HCT116 (cell line): Measurements from ENCODE around the gene ITPR1. TPM values are rescaled to one million over a fixed set of nuclear protein-coding genes. Genes with fewer than 3 reads are reported as not detected.

ENCODE experiments used
- ATAC-seq: fragments of 200-7000 bp; cut with Tn5 transposase; 2 replicates; pipeline ENCODE4 v1.9.1; 2020; ENCODE audit warnings: mild to moderate bottlenecking, moderate library complexity
- BruUV-seq: library from RNA; stranded (reverse); fragments of 400-500 nt; replicated peaks from 2 replicates; lab custom pipeline; 2021; lab: Mats Ljungman, UMichigan
- CTCF ChIA-PET: fragments of 300-600 bp; sonication (Branson Sonifier 250); formaldehyde crosslinking; loops from one replicate; lab custom pipeline; 2021; ENCODE audit warnings: antibody characterized with exemption; lab: Charles Lee
- POLR2A ChIA-PET: fragments of 300-600, 350-600 bp; sonication (Branson Sonifier 250); formaldehyde crosslinking; loops from one replicate; lab custom pipeline; 2021; ENCODE audit warnings: antibody characterized with exemption; lab: Charles Lee
- RAD21 ChIA-PET, 2 experiments: fragments of 300-600 bp; sonication (Branson Sonifier 250); formaldehyde crosslinking; loops; one replicate each; lab custom pipeline; 2023; ENCODE audit warnings: low total read pairs in 2 of 2; ENCODE audit not compliant: uncharacterized antibody in 2 of 2, unreplicated experiment in 2 of 2, low non-redundant PET in 1 of 2; lab: Charles Lee
- DNase-seq: peaks from one replicate; pipeline ENCODE4 v3.0.0-alpha.2; 2010; ENCODE audit warnings: low read depth, low spot score
- H2AFZ ChIP-seq: fragments of 200-600 bp; shearing (Covaris generic), sonication (generic); 2 replicates; pipeline ENCODE4 v1.6.1; 2017; ENCODE audit warnings: low read depth, mixed run types, mixed read lengths, antibody characterized with exemption, low read length; ENCODE audit not compliant: poor library complexity, severe bottlenecking
- H3K27ac ChIP-seq: 2 replicates; pipeline ENCODE4 v1.5.1; 2012; ENCODE audit warnings: low read depth, low read length
- H3K27me3 ChIP-seq: fragments of 200-600 bp; sonication (generic); 2 replicates; pipeline ENCODE4 v1.6.1; 2016; ENCODE audit warnings: mixed run types, low read length, mixed read lengths; ENCODE audit not compliant: insufficient read depth
- H3K36me3 ChIP-seq, 2 experiments: fragments of 200-500 bp in 1 of 2; fragments of 200-600 bp in 1 of 2; sonication (Bioruptor generic) in 1 of 2; sonication (generic) in 1 of 2; 2 replicates each; pipeline versions ENCODE4 v1.5.1 to v1.6.1; 2014 to 2016; ENCODE audit warnings: low read length in 2 of 2, inconsistent platforms in 1 of 2, mixed read lengths in 1 of 2, mixed run types in 1 of 2; ENCODE audit not compliant: insufficient read depth in 2 of 2, control insufficient read depth in 1 of 2
- H3K4me1 ChIP-seq, 2 experiments: fragments of 200-600 bp in 1 of 2; sonication (generic) in 1 of 2; 2 replicates each; pipeline versions ENCODE4 v1.5.1 to v1.6.1; 2012 to 2017; ENCODE audit warnings: low read length in 2 of 2, inconsistent platforms in 1 of 2, mild to moderate bottlenecking in 1 of 2, mixed read lengths in 1 of 2, mixed run types in 1 of 2, moderate library complexity in 1 of 2; ENCODE audit not compliant: insufficient read depth in 2 of 2, control insufficient read depth in 1 of 2
- H3K4me2 ChIP-seq: fragments of 200-600 bp; sonication (generic); 2 replicates; pipeline ENCODE4 v1.6.1; 2017; ENCODE audit warnings: mixed run types, low read length, mixed read lengths
- H3K4me3 ChIP-seq, 2 experiments: fragments of 200-600 bp in 1 of 2; sonication (generic) in 1 of 2; replicated peaks in 1 of 2; 2 replicates each; pipeline ENCODE4 v1.5.1; 2011 to 2016; ENCODE audit warnings: low read length in 2 of 2, control low read depth in 1 of 2, low read depth in 1 of 2, mild to moderate bottlenecking in 1 of 2, mixed read lengths in 1 of 2, mixed run types in 1 of 2
- H3K79me2 ChIP-seq: fragments of 200-600 bp; sonication (generic); 2 replicates; pipeline ENCODE4 v1.6.1; 2017; ENCODE audit warnings: mild to moderate bottlenecking, mixed run types, low read length, moderate library complexity, mixed read lengths; ENCODE audit not compliant: insufficient read depth
- H3K9ac ChIP-seq: fragments of 200-600 bp; sonication (generic); 2 replicates; pipeline ENCODE4 v1.6.1; 2016; ENCODE audit warnings: low read length, mixed read lengths
- H3K9me2 ChIP-seq: fragments of 200-600 bp; sonication (generic), shearing (Covaris generic); 2 replicates; pipeline ENCODE4 v1.6.1; 2017; ENCODE audit warnings: mixed run types, mild to moderate bottlenecking, moderate library complexity; ENCODE audit not compliant: insufficient read depth
- H3K9me3 ChIP-seq, 2 experiments: fragments of 200-500 bp in 1 of 2; fragments of 200-600 bp in 1 of 2; sonication (Bioruptor generic) in 1 of 2; sonication (generic) in 1 of 2; 2 replicates each; pipeline ENCODE4 v1.6.1; 2014 to 2017; ENCODE audit warnings: low read length in 2 of 2, mixed read lengths in 2 of 2, inconsistent platforms in 1 of 2, low read depth in 1 of 2, mild to moderate bottlenecking in 1 of 2, mixed run types in 1 of 2, moderate library complexity in 1 of 2; ENCODE audit not compliant: control insufficient read depth in 1 of 2, insufficient read depth in 1 of 2
- H4K20me1 ChIP-seq: fragments of 200-600 bp; sonication (generic), shearing (Covaris generic); 2 replicates; pipeline ENCODE4 v1.6.1; 2017; ENCODE audit warnings: mixed run types, mild to moderate bottlenecking, moderate library complexity; ENCODE audit not compliant: insufficient read depth
- ELF1 ChIP-seq: IDR thresholded peaks from 2 replicates; pipeline ENCODE4 v1.6.1; 2012; ENCODE audit warnings: low read depth, borderline replicate concordance
- EZH2 ChIP-seq: fragments of 200-600 bp; sonication (generic); IDR thresholded peaks from 2 replicates; pipeline ENCODE4 v1.6.1; 2017; ENCODE audit warnings: antibody characterized with exemption, mixed run types
- SIN3A ChIP-seq: IDR thresholded peaks from 2 replicates; pipeline ENCODE4 v1.6.1; 2012; ENCODE audit warnings: low read depth
- SP1 ChIP-seq: IDR thresholded peaks from 2 replicates; pipeline ENCODE4 v1.6.1; 2012; ENCODE audit warnings: low read depth
- TCF7L2 ChIP-seq: IDR thresholded peaks from 2 replicates; pipeline ENCODE4 v1.7.0; 2011; ENCODE audit warnings: borderline replicate concordance, inconsistent platforms; ENCODE audit not compliant: insufficient read depth, insufficient read length; ENCODE audit errors: extremely low read depth
- YY1 ChIP-seq: IDR thresholded peaks from 2 replicates; pipeline ENCODE4 v1.6.1; 2011; ENCODE audit warnings: low read length, low read depth, moderate library complexity, mild to moderate bottlenecking; ENCODE audit not compliant: insufficient replicate concordance; ENCODE audit errors: extremely low read depth
- intact Hi-C: fragments of 100-400 bp; cut with micrococcal nuclease; formaldehyde crosslinking; loops from 2 replicates; pipeline ENCODE4 v1.10.0; 2022
- total RNA-seq: library from RNA; stranded (reverse); gene quantifications from one replicate; pipeline ENCODE4 v1.2.1, GENCODE V29; 2021; ENCODE audit not compliant: unreplicated experiment
- TF ChIP-seq, protein P1 (sequence below): IDR thresholded peaks from 2 replicates; pipeline ENCODE4 v1.6.1; 2011; ENCODE audit warnings: mild to moderate bottlenecking, low read length, moderate library complexity; ENCODE audit not compliant: insufficient replicate concordance; ENCODE audit errors: extremely low read depth
- TF ChIP-seq, protein P2 (sequence below), 3 experiments: fragments of 200-600 bp in 1 of 3; sonication (generic) in 1 of 3; IDR thresholded peaks in 2 of 3; conservative IDR thresholded peaks in 1 of 3; 2 replicates each; pipeline ENCODE4 v1.5.1; 2012 to 2017; ENCODE audit warnings: low read depth in 2 of 3, low read length in 2 of 3, antibody characterized with exemption in 1 of 3, borderline replicate concordance in 1 of 3, control low read depth in 1 of 3, mild to moderate bottlenecking in 1 of 3, mixed read lengths in 1 of 3, mixed run types in 1 of 3, moderate library complexity in 1 of 3; ENCODE audit not compliant: insufficient read depth in 1 of 3

Gene ITPR1
- total RNA-seq, 1 experiment from 2014 or later = 9.2 TPM

DNA sequence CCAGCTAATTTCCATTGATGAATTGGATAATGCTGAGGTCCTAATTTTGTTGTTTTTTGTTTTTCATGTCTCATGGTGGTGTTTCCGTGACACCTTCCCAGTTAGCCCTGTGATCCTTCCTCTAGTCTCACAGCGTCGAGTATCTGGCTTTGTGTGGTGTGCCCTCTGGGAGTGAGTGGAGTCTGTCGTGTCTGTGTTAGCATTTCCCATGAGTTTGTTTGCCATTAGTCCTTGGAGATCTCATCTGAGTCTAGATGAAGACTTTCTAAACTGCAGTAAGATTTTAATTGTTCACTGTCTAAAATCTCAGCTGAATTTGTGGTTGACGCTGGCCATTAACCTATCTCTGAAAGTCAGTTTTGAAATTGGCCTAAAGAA, 224.2 kb downstream of the ITPR1 start:
- intact Hi-C loops = no loop called here
- H3K4me2 ChIP-seq = no peak overlapping the region
- RAD21 ChIA-PET = no interaction called here
- DNase-seq = no peak
- ATAC-seq = no peak
- peaks cover 12 to 24% of the 10 kb centered on the region in 2 experiments; a peak in 3 of 4 replicates for H3K4me1 ChIP-seq
- BruUV-seq = no TSS peak
- no peak overlapping the region for H3K27ac ChIP-seq
- no peak overlapping the region for H3K9ac ChIP-seq
- no peaks in the 10 kb centered on the region for H3K27me3 ChIP-seq
- no peaks in the 10 kb centered on the region for H3K9me2 ChIP-seq
- no peaks in the 10 kb centered on the region for H3K79me2 ChIP-seq
- TF ChIP-seq, protein P1, sequence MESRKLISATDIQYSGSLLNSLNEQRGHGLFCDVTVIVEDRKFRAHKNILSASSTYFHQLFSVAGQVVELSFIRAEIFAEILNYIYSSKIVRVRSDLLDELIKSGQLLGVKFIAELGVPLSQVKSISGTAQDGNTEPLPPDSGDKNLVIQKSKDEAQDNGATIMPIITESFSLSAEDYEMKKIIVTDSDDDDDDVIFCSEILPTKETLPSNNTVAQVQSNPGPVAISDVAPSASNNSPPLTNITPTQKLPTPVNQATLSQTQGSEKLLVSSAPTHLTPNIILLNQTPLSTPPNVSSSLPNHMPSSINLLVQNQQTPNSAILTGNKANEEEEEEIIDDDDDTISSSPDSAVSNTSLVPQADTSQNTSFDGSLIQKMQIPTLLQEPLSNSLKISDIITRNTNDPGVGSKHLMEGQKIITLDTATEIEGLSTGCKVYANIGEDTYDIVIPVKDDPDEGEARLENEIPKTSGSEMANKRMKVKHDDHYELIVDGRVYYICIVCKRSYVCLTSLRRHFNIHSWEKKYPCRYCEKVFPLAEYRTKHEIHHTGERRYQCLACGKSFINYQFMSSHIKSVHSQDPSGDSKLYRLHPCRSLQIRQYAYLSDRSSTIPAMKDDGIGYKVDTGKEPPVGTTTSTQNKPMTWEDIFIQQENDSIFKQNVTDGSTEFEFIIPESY = no peak
- TF ChIP-seq EZH2 (no peak), TCF7L2 (no peak), YY1 (no peak), ELF1 (no peak), SIN3A (no peak), SP1 (no peak)
- TF ChIP-seq, protein P2, sequence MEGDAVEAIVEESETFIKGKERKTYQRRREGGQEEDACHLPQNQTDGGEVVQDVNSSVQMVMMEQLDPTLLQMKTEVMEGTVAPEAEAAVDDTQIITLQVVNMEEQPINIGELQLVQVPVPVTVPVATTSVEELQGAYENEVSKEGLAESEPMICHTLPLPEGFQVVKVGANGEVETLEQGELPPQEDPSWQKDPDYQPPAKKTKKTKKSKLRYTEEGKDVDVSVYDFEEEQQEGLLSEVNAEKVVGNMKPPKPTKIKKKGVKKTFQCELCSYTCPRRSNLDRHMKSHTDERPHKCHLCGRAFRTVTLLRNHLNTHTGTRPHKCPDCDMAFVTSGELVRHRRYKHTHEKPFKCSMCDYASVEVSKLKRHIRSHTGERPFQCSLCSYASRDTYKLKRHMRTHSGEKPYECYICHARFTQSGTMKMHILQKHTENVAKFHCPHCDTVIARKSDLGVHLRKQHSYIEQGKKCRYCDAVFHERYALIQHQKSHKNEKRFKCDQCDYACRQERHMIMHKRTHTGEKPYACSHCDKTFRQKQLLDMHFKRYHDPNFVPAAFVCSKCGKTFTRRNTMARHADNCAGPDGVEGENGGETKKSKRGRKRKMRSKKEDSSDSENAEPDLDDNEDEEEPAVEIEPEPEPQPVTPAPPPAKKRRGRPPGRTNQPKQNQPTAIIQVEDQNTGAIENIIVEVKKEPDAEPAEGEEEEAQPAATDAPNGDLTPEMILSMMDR (IDR thresholded peaks at IDR 0.05 in 2 of 3, conservative IDR thresholded peaks at IDR 0.05 in 1 of 3; ENCODE audit: borderline replicate concordance in 1 of 3, insufficient read depth in 1 of 3, low read depth in 2 of 3, low read length in 2 of 3) = no peak
- H3K9me3 ChIP-seq = no peaks in the 10 kb centered on the region
- H3K36me3 ChIP-seq = no peaks in the 10 kb centered on the region
- CTCF ChIA-PET = interaction anchor here (1.0 kb wide), 1 partner anchor 259 kb away, joined by 4 read pairs; no protein-coding TSS in a partner anchor
- no peaks in the 10 kb centered on the region for H4K20me1 ChIP-seq
- no peak overlapping the region for H3K4me3 ChIP-seq
- H2AFZ ChIP-seq = no peak overlapping the region
- POLR2A ChIA-PET = no interaction called here
